ENCODE results near the gene HIRA. TPM values are rescaled to one million over a fixed set of nuclear protein-coding genes. Genes with fewer than 3 reads are reported as not detected.
A peak's percentile ranks its signal among the peaks of the same experiment; 100 is the strongest.

The HIRA gene
- total and polyA plus RNA-seq, 2 experiments from 2014 or later = 17.1 to 36.9 TPM

GRCh38 chr22:19394274-19395050, 37.1 kb downstream of the HIRA start:
- H3K36me3 ChIP-seq = peaks cover 50% of the 10 kb centered on the region
- H3K4me1 ChIP-seq (ENCODE audit: low read depth) = peaks cover 19% of the 10 kb centered on the region
- H3K27me3 ChIP-seq = no peaks in the 10 kb centered on the region
- H3K27ac ChIP-seq = no peak overlapping the region
- no peak for DNase-seq (ENCODE audit: low read depth in 1 of 2, low spot score in 1 of 2)
- no peaks in the 10 kb centered on the region for H3K9me3 ChIP-seq (ENCODE audit: low read depth)
- no peak overlapping the region for H3K4me3 ChIP-seq
- no peak for TF ChIP-seq CTCF (IDR thresholded peaks at IDR 0.05; ENCODE audit: low read depth, low read length)

- peaks cover 19% of the 10 kb centered on the region for H3K4me1 ChIP-seq (ENCODE audit: low read depth)
- DNase-seq (ENCODE audit: low read depth in 1 of 2, low spot score in 1 of 2) = no peak
- H3K4me3 ChIP-seq = no peak overlapping the region
- H3K27me3 ChIP-seq = no peaks in the 10 kb centered on the region
- no peaks in the 10 kb centered on the region for H3K9me3 ChIP-seq (ENCODE audit: low read depth)
- no peak for TF ChIP-seq CTCF (IDR thresholded peaks at IDR 0.05; ENCODE audit: low read depth, low read length)
- H3K27ac ChIP-seq = no peak overlapping the region
- peaks cover 58% of the 10 kb centered on the region for H3K36me3 ChIP-seq
These were observed 37.8 kb downstream of the HIRA start for GRCh38 chr22:19393704-19394103.

GRCh38 chr22:19387575-19387974, 44.0 kb downstream of the HIRA start:
- peaks cover 79% of the 10 kb centered on the region for H3K36me3 ChIP-seq
- TF ChIP-seq CTCF (IDR thresholded peaks at IDR 0.05; ENCODE audit: low read depth, low read length) = no peak
- H3K27ac ChIP-seq = peak overlapping the region; percentile 39

GRCh38 chr22:19387038-19387437, 44.5 kb downstream of the HIRA start:
- Histone ChIP-seq H3K4me1 (ENCODE audit: low read depth) (no peaks in the 10 kb centered on the region), H3K27ac (peak overlapping the region; percentile 39), H3K4me3 (no peak overlapping the region), H3K27me3 (no peaks in the 10 kb centered on the region), H3K9me3 (ENCODE audit: low read depth) (no peaks in the 10 kb centered on the region), H3K36me3 (peaks cover 81% of the 10 kb centered on the region)
- TF ChIP-seq CTCF (IDR thresholded peaks at IDR 0.05; ENCODE audit: low read depth, low read length) = no peak
- no peak for DNase-seq (ENCODE audit: low read depth in 1 of 2, low spot score in 1 of 2)

More at GRCh38 chr22:19387575-19387974, 44.0 kb downstream of the HIRA start:
- no peaks in the 10 kb centered on the region for H3K27me3 ChIP-seq
- H3K9me3 ChIP-seq (ENCODE audit: low read depth) = no peaks in the 10 kb centered on the region
- H3K4me3 ChIP-seq = no peak overlapping the region
- DNase-seq (ENCODE audit: low read depth in 1 of 2, low spot score in 1 of 2) = no peak
- H3K4me1 ChIP-seq (ENCODE audit: low read depth) = no peaks in the 10 kb centered on the region

- H3K27me3 ChIP-seq = no peaks in the 10 kb centered on the region
- peaks cover 81% of the 10 kb centered on the region for H3K36me3 ChIP-seq
- H3K9me3 ChIP-seq (ENCODE audit: low read depth) = no peaks in the 10 kb centered on the region
- DNase-seq (ENCODE audit: low read depth in 1 of 2, low spot score in 1 of 2) = no peak
- no peak overlapping the region for H3K27ac ChIP-seq
- H3K4me1 ChIP-seq (ENCODE audit: low read depth) = no peaks in the 10 kb centered on the region
- no peak for TF ChIP-seq CTCF (IDR thresholded peaks at IDR 0.05; ENCODE audit: low read depth, low read length)
- H3K4me3 ChIP-seq = no peak overlapping the region
These were observed 45.3 kb downstream of the HIRA start for GRCh38 chr22:19386248-19386647.

Data from cardiac muscle cell (in vitro differentiated cells and primary cell).